Parathyroid adenoma (tissue), 2 donors: ENCODE measurements around the gene GP1BA.

ENCODE experiments used
- H2AFZ ChIP-seq: fragments of 300-600 bp; sonication (generic); one replicate; pipeline ENCODE4 v1.7.0; 2017; ENCODE audit warnings: antibody characterized with exemption, mild to moderate bottlenecking
- H3K27ac ChIP-seq: fragments of 300-600 bp; sonication (generic); one replicate; pipeline ENCODE4 v1.7.0; 2017
- H3K27me3 ChIP-seq: fragments of 300-600 bp; sonication (generic); one replicate; pipeline ENCODE4 v1.7.0; 2017; ENCODE audit warnings: low read length; ENCODE audit not compliant: control insufficient read depth, insufficient read depth
- H3K36me3 ChIP-seq: fragments of 300-600 bp; sonication (generic); one replicate; pipeline ENCODE4 v1.7.0; 2017; ENCODE audit warnings: low read length; ENCODE audit not compliant: control insufficient read depth, insufficient read depth
- H3K4me1 ChIP-seq: fragments of 300-600 bp; sonication (generic); one replicate; pipeline ENCODE4 v1.7.0; 2017; ENCODE audit warnings: control low read depth
- H3K4me2 ChIP-seq: fragments of 300-600 bp; sonication (generic); one replicate; pipeline ENCODE4 v1.7.0; 2017; ENCODE audit warnings: low read length
- H3K4me3 ChIP-seq: fragments of 300-600 bp; sonication (generic); one replicate; pipeline ENCODE4 v1.7.0; 2017; ENCODE audit warnings: low read depth, low read length
- H3K79me2 ChIP-seq: fragments of 300-600 bp; sonication (generic); one replicate; pipeline ENCODE4 v1.7.0; 2017; ENCODE audit warnings: control low read depth
- H3K9ac ChIP-seq: fragments of 300-600 bp; sonication (generic); one replicate; pipeline ENCODE4 v1.7.0; 2017; ENCODE audit warnings: mild to moderate bottlenecking
- H3K9me3 ChIP-seq: fragments of 300-600 bp; sonication (generic); one replicate; pipeline ENCODE4 v1.7.0; 2017; ENCODE audit warnings: low read length; ENCODE audit not compliant: control insufficient read depth
- CTCF ChIP-seq: fragments of 300-600 bp; sonication (generic); IDR thresholded peaks from one replicate; pipeline ENCODE4 v1.7.0; 2017; ENCODE audit warnings: antibody characterized with exemption, mild to moderate bottlenecking
- donor health status: primary hyperparathyroidism.

The GP1BA gene

GRCh38 chr17:4931963-4932362 is at the start of gene GP1BA:
Gene GP1BA (plus strand): TSS chr17:4932277. CDS start chr17:4932605, 328 bp downstream.
- H3K27ac ChIP-seq: no peak within 1 kb of the TSS
- no peak within 1 kb of the TSS for H3K9ac ChIP-seq
- no peaks in the 10 kb centered on the region for H3K36me3 ChIP-seq
- TF ChIP-seq CTCF: no peak
- H3K4me3 ChIP-seq: no peak within 1 kb of the TSS
- no peaks in the 10 kb centered on the region for H3K9me3 ChIP-seq
- no peaks in the 10 kb centered on the region for H3K27me3 ChIP-seq
- H3K79me2 ChIP-seq: no peaks in the 10 kb centered on the region
- H3K4me2 ChIP-seq: no peak within 1 kb of the TSS
- H2AFZ ChIP-seq: no peak within 1 kb of the TSS
- H3K4me1 ChIP-seq: no peaks in the 10 kb centered on the region

- Histone ChIP-seq H3K9ac (no peak overlapping the region), H3K79me2 (peaks cover 6% of the 10 kb centered on the region), H2AFZ (no peak overlapping the region), H3K4me2 (no peak overlapping the region), H3K4me1 (no peaks in the 10 kb centered on the region), H3K27me3 (no peaks in the 10 kb centered on the region), H3K9me3 (no peaks in the 10 kb centered on the region), H3K36me3 (no peaks in the 10 kb centered on the region), H3K4me3 (no peak overlapping the region), H3K27ac (no peak overlapping the region)
- TF ChIP-seq CTCF: no peak
These were observed 47.6 kb upstream of the GP1BA start for GRCh38 chr17:4884489-4884888.

GRCh38 chr17:4886830-4887229 is 45.2 kb upstream of the GP1BA start:
- no peak for TF ChIP-seq CTCF
- Histone ChIP-seq H3K27me3 (no peaks in the 10 kb centered on the region), H2AFZ (no peak overlapping the region), H3K4me1 (no peaks in the 10 kb centered on the region), H3K36me3 (no peaks in the 10 kb centered on the region), H3K79me2 (peaks cover 6% of the 10 kb centered on the region), H3K9ac (no peak overlapping the region), H3K4me3 (no peak overlapping the region), H3K27ac (no peak overlapping the region), H3K4me2 (no peak overlapping the region), H3K9me3 (no peaks in the 10 kb centered on the region)

- H3K4me3 ChIP-seq: no peak overlapping the region
- TF ChIP-seq CTCF: no peak
- no peak overlapping the region for H3K9ac ChIP-seq
- H3K4me1 ChIP-seq: no peaks in the 10 kb centered on the region
- no peaks in the 10 kb centered on the region for H3K36me3 ChIP-seq
- H3K9me3 ChIP-seq: no peaks in the 10 kb centered on the region
- H3K27ac ChIP-seq: no peak overlapping the region
- no peak overlapping the region for H2AFZ ChIP-seq
- H3K27me3 ChIP-seq: no peaks in the 10 kb centered on the region
- peaks cover 2% of the 10 kb centered on the region for H3K79me2 ChIP-seq
- H3K4me2 ChIP-seq: no peak overlapping the region
These were observed 44.5 kb upstream of the GP1BA start for GRCh38 chr17:4887581-4887980.
